Measurements from ENCODE around the gene STARD4. TPM values are rescaled to one million over a fixed set of nuclear protein-coding genes. Genes with fewer than 3 reads are reported as not detected.

Gene STARD4
- total RNA-seq, 4 donors from 2014 or later: 8.5 to 21.3 (median 12.1) TPM

- H3K4me1 ChIP-seq: no peaks in the 10 kb centered on the region
- H3K4me3 ChIP-seq: no peak overlapping the region
- H3K27me3 ChIP-seq: no peaks in the 10 kb centered on the region
- TF ChIP-seq POLR2A (IDR thresholded peaks at IDR 0.05) (no peak), EP300 (IDR thresholded peaks at IDR 0.05) (no peak), CTCF (IDR thresholded peaks at IDR 0.05) (no peak)
- peaks cover 0 to 5% (median 0%) of the 10 kb centered on the region in 3 donors for H3K36me3 ChIP-seq
- no peak overlapping the region for H3K27ac ChIP-seq
- no peak for DNase-seq (ENCODE audit: low spot score in 2 of 2)
- no peaks in the 10 kb centered on the region for H3K9me3 ChIP-seq
- 65 to 71% methylated on average over 1 of the region's 1 CpG for WGBS, 2 donors
These were observed 59.0 kb downstream of the STARD4 start for GRCh38 chr5:111453295-111453694.

GRCh38 chr5:111447822-111448221 lies 64.5 kb downstream of the STARD4 start:
- Histone ChIP-seq H3K4me1 (no peaks in the 10 kb centered on the region), H3K36me3 (peaks cover 0 to 5% (median 0%) of the 10 kb centered on the region in 3 donors), H3K27me3 (no peaks in the 10 kb centered on the region), H3K4me3 (no peak overlapping the region), H3K27ac (no peak overlapping the region), H3K9me3 (no peaks in the 10 kb centered on the region)
- DNase-seq (ENCODE audit: low spot score in 2 of 2): no peak
- TF ChIP-seq POLR2A (IDR thresholded peaks at IDR 0.05): no peak
- TF ChIP-seq CTCF (IDR thresholded peaks at IDR 0.05): no peak
- TF ChIP-seq EP300 (IDR thresholded peaks at IDR 0.05): no peak
- WGBS, 2 donors: 42 to 55% methylated on average over 2 of the region's 2 CpGs

GRCh38 chr5:111447099-111447498 lies 65.2 kb downstream of the STARD4 start:
- TF ChIP-seq CTCF (IDR thresholded peaks at IDR 0.05) (no peak), POLR2A (IDR thresholded peaks at IDR 0.05) (no peak), EP300 (IDR thresholded peaks at IDR 0.05) (no peak)
- H3K27ac ChIP-seq: no peak overlapping the region
- no peaks in the 10 kb centered on the region for H3K27me3 ChIP-seq
- H3K36me3 ChIP-seq: peaks cover 0 to 5% (median 0%) of the 10 kb centered on the region in 3 donors
- 84 to 87% methylated on average over 1 of the region's 1 CpG for WGBS, 2 donors
- no peak for DNase-seq (ENCODE audit: low spot score in 2 of 2)
- no peaks in the 10 kb centered on the region for H3K9me3 ChIP-seq
- H3K4me3 ChIP-seq: no peak overlapping the region
- no peaks in the 10 kb centered on the region for H3K4me1 ChIP-seq

Other genes starting within 250 kb of the STARD4 start
- 10 to 100 TPM in 2 of 4 donors, 1 to 10 TPM in 2; 3.3 to 18.0 (median 11.3) TPM for gene NREP, start 244.7 kb upstream of the STARD4 start, total RNA-seq

Measured in tibial nerve (tissue), 4 donors.